Endometrial microvascular endothelial cells (primary cell): Measurements from ENCODE around the gene E2F7. TPM values are rescaled to one million over a fixed set of nuclear protein-coding genes. Genes with fewer than 3 reads are reported as not detected.

Experiments
- in situ Hi-C: cut with HindIII; loops from 2 replicates; pipeline ENCODE4 v1.10.0; 2017; ENCODE audit warnings: low sequenced_read_pairs, low pct_unique_long_range_greater_than_20kb; ENCODE audit errors: inconsistent ontology term
- total RNA-seq: library from RNA; depleted of rRNA; stranded (reverse); fragments of >200 nt; gene quantifications from one replicate; pipeline ENCODE4 v1.2.3, GENCODE V29; 2015; ENCODE audit errors: inconsistent ontology term

E2F7 gene
- total RNA-seq, 1 donor from 2014 or later = 30.6 TPM

DNA sequence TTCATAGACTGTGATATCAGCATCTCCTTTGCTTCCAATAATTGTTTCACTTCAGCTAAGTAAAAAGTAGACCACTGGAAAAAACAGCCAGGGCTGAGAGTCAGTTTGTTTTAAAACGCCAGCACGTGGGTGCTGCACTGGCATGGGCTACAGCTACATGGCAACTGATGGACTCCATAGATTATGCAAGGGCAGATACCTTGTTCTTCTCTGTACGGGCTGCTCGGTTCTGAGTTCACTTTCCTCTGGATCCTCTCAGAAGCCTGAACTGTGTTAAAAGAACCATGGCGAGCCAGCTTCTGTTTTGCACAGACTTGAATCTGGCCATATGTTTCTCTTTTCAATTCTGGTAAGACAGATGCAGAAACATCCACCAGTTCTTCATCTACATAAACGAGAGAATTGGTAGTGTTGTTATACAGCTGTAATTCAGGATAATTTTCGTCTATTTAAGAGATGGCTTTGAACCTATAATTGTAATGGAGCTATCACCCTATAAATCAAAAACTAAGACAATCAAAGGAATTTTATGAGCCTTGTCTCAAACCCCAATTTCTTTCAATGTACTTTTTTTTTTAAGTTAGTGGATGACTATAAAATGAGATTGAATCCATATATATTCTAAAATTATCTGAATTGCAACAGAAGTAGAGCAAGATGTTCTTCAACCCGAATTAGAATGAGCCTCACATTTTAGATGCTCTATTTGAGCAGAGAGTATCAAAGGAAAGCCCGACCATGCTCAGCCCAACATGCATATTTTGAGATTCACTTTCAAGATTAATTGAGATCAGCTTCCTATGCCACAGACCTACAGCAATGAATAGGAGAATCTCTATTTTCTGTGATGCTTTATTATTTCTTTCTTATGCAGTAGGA is 31.5 kb downstream of the E2F7 start:
- in situ Hi-C loops = no loop called here

DNA sequence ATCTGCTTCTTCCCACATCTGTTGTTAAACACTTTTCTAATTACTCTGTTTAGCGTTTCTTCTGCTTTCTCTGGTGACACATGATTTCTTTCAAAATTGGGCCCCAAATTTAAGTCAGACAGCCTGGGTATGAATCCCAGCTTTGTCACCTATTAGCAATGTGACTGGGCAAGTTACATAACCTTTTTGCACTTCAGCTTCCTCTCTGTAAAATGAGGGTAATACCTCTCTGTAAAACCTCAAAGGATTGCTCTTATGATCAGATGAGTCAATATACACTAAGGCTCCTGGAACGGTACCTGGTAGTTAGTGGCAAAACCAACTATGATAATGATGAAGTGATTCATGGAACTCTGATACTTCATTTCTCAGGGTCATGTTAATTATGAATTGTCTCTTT is 33.0 kb downstream of the E2F7 start:
- in situ Hi-C loops = no loop called here

DNA sequence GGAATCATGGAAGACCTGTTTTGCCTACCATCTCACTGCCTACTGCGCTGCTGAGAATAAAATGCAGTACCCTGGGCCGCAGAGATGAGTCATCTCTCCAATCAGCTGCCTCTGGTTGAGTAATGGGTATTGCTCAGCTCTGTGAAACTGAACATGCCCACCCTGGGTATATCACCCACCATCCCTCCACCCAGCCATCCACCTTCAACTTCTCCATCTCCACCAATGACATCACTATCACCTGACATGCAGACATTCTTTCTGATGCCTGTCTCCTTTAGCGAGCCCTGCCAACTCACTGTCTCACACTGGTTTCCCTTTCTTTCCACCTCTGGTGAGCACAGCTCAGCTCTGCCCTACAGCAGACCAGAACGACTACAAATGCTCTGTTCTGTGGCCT is 33.6 kb downstream of the E2F7 start:
- in situ Hi-C loops = no loop called here

DNA sequence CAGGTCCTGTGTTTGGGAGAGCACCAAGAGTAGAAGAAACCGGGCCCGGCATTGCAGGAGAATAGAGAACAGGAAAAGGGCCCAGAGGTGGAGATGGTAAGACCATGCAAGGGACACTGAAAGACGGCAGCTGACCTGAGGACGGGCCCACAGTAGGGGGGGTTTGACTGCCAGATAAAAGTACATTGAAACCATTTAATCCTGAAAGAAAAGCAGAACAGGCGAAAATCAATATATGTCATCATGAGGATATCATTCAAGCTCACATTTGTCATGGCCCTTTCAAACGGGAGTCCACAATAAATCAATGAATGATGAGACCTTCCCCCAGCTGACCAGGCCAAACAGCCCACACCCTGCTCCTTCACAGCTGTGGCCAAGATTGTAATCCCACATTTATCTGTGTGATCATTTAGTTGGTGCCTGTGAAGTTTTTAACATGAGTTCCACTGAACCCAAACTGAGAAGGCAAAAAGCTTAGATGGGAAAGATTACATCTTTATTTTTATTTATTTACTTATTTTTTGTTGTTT is 39.5 kb downstream of the E2F7 start:
- in situ Hi-C loops = no loop called here

DNA sequence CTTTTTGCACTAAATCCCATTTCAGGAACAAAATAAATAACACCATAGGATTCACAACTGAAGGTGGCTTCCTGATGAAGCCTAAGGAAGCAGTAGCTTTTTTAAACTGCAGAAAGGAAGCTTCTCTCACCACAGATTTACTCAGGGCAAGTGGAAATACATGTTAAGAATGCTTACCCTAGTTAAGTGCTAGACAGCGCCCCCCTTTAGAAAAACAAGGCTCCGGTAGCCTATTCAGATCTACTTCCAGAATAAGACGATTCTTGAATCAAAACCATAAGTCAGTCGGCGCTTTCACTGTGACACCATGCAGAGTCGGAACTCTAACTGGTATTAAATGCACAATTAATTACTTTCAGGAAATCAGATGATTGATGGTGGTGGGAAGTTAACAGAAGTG is 41.9 kb downstream of the E2F7 start:
- in situ Hi-C loops = no loop called here

DNA sequence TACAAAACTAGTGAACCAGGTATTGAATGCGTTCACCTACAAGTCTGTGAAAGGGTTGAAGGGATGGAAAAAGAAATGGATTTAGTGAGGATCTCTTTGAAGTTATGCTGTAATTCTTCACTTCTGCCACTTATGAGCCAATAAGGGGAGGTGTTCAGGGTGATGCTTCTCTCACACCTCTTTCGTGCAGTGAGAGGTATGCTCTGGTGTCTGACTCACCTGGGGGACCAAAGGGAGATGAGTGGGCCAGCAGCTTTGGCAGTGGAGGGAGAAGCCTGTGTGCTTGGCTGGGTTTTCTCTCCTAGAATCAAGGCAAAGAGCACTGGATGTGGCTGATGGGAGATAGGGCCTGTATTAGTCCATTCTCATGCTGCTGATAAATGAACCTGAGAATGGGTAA is 45.4 kb downstream of the E2F7 start:
- in situ Hi-C loops = no loop called here

DNA sequence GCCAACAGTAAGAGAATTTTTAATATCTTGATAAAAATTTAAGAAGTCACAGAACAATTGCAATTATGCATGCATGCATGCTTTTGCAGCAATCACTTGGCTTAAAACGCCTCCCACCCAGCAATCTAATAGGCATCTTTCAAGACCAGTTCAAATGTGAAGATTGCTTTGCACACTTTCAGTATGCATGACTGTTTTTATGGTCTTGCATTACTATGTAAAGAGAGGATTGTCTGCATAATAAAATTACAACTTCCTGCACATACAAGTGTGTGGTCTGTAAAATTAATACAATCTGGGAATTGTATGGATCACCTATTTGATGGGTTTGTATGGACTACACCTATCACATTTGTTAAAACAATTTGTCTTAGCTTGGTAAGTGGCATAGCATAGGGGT is 48.8 kb downstream of the E2F7 start:
- in situ Hi-C loops = no loop called here

DNA sequence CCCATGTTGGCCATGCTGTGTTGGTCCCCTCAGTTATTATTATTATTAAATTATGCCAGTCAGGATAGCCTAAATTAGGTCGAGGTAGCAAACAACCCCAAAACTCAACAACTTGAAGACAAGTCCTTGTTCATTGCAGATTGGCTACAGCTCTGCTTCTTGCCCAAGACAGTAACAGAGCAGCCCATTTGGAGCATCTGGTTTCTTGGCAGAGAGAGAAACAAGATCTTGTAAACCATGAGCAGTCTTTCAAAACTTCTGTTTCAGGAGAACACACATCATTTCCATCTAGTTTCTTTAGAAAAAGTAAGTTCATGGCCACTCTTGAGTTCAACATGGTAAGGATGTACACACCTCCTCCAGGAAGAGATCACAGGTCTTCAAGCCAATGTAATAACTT is 52.3 kb downstream of the E2F7 start:
- in situ Hi-C loops = no loop called here

DNA sequence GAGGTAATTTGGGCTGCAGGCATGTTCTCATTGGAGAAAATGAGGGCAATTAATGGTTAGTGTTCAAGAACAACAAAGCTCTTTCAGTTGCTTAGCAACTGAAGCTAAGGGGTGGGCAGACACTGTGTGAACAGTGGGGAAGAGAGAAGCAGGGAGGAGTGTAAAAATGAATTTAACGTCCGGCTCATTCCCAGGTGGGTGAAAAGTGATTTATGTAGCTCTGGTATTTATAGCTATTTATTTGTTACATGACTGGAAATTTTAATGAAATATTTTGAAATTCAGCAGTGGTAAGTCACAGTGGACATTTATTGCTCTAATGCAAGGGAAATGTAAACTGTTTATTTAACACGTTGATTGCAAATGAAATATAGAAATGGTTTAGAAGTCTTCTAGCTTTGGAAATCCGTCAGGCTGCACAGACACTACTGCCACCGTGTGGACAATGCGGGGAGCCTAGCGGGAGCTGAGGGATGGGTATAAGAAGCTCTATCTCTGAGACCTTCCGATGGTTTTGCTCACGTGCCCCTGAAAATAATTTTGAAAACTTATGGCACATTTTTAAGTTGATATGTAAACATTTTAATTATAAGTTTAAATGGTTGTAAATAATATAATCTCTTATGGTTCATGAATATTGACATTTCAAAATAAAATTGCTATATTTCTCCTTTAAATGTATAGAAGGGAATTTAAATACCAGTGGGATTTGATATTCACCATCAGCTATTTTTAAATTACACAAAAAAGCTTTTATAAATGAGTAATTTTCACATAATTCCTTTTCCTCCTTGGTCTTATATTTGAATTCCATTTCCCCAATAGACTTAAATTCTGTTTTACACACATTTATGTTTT is 54.4 kb downstream of the E2F7 start:
- in situ Hi-C loops = no loop called here

DNA sequence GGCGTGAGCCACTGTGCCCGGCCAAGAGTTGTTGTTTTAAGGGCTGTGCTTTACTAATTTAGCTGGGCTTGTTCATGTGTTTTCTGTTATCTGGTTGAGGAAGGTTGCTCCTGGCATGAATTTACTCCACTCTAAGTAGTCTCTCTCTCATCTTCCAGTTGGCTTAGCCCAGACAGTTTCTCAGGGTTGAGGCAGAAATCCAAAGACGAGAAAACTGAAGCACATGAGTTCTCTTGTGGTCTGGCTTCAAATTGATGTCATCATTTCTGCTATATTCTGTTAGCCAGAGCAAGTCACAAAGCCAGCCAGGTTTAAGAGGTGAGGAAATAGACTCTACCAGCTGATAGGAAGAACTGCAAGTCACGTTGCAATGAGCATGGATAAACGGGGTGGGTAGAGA is 57.9 kb downstream of the E2F7 start:
- in situ Hi-C loops = no loop called here

DNA sequence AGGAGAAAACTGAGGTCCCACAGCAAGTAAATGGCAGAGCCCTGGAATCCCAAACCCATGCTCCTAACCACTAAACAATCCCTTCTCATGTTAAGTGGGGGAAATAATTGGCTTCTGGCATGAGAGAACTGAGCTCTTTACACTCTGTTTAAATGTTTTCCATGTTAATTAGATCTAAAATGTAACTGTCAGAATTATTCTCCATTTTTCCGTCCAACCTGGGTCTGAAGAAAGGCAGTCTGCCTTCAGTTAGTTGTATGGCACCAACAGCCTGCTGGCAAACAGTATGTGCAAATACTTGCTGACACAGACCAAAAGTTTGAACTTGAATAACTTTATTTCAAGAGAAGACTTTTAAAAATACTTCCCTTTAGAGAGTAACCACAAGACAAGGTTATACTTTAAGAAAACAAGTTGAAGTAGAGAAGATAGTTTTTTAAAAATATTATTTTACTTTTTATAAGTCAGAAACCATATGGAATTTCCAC is 59.7 kb downstream of the E2F7 start:
- in situ Hi-C loops = no loop called here

DNA sequence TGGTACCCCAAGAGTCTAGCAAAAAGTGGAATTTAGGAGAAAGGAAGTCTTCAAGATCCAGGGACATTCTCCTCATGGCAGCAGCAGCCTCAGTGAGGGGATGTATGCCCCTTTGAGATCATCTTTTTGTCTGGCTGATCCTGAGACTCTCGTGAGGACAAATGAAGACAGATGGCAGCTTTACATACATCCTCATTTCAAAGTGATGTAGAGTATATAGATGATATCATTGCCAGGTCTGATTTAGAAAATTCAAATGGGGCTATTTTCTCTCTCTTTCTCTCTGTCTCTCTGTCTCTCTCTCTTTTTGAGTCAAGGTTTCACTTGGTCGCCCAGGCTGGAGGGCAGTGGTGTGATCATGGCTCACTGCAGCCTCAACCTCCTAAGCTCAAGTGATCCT is 61.5 kb downstream of the E2F7 start:
- in situ Hi-C loops = no loop called here

DNA sequence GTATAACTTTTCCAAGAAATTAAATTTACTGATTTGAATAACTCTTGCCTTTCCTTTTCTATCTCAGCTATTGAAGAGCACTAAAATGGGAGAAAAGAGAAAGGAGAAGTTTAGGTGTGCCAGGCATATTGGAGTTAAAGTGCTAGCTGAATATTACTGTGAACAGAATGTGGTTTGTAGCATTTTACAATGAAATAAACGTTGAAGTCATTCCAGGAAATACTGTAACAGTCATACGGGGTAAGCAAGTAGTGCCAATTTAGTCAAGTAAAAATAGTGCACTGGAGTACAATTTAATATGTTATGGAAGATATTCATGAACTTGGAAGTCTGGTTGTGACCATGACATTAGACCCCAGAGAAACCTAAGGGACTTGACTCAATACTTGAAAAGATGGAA is 62.1 kb downstream of the E2F7 start:
- in situ Hi-C loops = no loop called here

DNA sequence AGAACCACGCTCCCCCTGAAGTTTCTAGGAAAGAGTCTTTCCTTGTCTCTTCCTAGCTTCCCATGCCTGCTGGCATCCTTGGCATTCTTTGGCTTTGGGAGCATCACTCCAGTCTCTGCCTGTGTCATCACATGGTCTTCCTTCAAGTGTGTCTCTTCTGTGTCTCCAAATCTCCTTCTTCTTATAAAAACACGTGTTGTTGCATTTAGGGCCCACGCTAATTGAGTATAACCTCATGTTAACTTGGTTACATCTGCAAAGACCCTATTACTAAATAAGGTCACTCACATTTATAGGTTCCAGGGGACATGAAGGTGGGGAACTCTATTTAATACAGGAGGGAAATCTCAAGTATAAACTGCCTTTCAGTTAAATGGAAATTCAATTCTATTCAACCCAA is 63.0 kb downstream of the E2F7 start:
- in situ Hi-C loops = no loop called here

DNA sequence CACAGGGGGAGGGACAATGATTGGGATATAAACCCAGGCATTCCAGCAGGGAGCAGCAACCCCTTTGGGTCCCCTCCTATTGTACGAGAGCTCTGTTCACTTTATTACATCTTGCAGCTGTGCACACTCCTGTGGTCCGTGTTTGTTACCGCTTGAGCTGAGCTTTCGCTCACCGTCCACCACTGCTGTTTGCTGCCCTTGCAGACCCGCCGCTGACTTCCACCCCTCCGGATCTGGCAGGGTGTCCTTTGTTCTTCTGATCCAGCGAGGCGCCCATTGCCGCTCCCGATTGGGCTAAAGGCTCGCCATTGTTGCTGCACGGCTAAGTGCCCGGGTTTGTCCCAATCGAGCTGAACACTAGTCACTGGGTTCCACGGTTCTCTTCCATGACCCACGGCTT is 64.1 kb downstream of the E2F7 start:
- in situ Hi-C loops = no loop called here

DNA sequence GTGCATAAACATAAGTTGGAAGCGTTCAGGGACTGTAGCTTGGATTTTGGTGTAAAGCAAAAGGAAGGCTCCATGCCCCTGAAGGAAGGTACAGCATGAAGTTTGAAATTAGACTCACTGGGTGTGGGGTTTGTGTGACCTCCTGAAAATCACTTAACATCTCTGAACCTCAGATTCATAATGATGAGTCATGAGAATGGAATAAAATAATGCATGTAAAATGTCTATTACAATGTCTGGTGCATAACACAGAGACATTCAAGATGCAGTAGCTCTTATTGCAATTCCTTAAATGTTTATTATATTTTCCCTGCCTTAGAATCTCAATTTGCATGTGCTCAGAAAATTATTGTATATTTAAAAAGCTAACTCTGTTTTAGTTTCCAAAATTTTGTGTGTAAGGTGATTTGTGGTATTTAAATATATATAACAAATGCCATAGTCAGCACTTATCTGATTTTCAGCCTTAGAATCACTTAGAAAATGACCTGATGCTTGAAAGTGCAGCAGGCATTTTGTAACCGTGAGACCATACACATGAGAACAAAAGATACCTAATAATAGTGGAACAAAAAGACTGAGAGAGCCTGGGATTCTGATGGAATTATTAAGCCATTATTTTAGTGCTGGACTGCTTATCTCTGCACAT is 66.3 kb downstream of the E2F7 start:
- in situ Hi-C loops = no loop called here

DNA sequence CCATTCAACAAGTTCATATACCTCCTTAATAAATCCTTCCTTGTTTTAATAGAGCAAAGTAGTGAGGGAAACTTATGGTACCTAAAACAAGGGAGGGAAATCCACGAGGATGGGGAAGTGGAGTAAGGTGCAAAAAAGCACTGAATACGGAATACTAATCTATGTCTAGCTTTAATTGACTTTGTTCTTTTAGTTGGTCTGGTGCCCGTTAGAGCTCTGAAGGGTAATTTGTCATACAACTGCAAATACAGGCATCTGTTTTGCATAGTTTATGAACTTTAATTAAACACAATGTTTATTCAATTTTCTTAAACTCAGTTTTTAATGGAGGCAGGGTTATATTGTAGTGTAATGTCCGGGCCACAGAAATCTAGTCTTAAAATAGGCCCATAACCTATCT is 67.0 kb downstream of the E2F7 start:
- in situ Hi-C loops = no loop called here

DNA sequence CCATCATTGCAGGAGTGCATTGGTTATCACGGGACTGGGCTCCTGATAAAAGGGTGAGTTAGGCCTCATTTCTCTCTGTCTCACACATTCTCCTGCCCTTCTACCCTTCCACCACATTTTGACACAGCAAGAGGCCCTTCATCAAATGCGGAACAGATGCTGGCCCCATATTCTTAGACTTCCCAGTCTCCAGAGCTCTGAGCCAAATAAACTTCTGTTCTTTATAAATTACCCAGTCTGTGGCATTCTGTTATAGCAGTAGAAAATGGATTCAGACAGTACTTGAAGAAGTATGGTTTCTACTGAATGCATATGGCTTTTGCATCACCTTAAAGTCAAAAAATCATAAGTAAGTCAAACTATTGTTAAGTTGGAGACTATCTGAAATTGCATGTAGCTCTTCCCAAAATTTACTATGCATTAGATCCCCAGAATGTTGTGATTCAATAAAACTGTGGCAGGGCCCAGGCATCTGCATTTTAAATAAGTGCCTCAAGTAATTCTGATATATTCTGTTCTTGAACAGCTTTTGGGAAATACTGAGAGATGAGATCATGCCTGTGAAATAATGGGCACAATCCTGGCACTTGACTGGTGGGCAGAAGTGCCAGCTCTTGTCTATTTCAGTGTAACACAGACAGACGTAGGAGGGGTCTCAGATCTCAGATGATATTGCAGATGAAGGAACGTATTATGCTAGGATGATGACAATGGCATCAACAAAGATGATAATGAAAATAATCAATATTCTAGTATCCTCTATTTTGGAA is 68.2 kb downstream of the E2F7 start:
- in situ Hi-C loops = no loop called here

DNA sequence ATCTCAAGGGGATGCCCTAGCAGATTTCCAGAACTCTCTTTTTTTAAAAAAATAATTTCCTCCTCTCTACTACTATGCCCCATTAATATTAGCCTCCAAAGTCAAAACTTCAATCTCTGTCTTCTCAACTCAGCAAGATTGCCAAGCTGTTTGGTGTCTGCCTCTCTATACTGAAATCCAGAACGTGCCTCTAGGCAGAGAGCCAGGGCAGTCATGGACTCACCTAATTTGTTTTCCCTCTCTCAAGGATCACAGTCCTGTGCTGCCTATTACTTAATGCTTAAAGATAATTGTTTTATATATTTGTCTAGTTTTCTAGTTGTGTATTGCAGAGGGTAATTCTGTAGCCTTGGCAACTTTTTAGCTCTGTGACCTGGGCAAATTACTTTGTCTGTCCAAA is 74.7 kb downstream of the E2F7 start:
- in situ Hi-C loops = no loop called here
